GM19372 (cell line): ENCODE data around the gene SMCR8.
"Not testable (repeated sequence)": the region's sequence is repeated elsewhere in the genome, so short reads cannot be mapped to it uniquely, and the experiment has no call there.

ENCODE experiments used
- ATAC-seq: cut with Tn5 transposase; IDR thresholded peaks from one replicate; pipeline ENCODE4 v1.9.1; 2021; ENCODE audit warnings: mild to moderate bottlenecking, low read depth, moderate library complexity; ENCODE audit not compliant: unreplicated experiment

SMCR8 gene

DNA sequence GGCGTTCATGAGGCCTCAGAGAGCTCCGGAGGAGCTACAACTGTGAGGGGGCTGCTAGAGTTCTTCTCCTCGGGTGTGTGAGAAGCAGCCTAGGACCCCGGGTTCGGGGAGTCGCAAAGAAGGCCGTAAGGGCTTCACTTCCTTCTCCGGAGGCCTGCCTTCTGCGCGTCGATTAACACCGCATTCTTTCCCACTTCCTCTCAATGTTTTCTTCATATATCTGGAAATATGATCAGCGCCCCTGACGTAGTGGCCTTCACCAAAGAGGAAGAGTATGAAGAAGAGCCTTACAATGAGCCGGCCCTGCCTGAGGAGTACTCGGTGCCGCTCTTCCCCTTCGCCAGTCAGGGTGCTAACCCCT, 449 bp downstream of the SMCR8 start:
- ATAC-seq = no peak

GRCh38 chr17:18315961-18316360, 868 bp downstream of the SMCR8 start:
- ATAC-seq = no peak

- ATAC-seq = no peak
These were observed 3.0 kb downstream of the SMCR8 start for GRCh38 chr17:18318117-18318516.

- no peak for ATAC-seq
These were observed 3.8 kb downstream of the SMCR8 start for GRCh38 chr17:18318771-18319450.

DNA sequence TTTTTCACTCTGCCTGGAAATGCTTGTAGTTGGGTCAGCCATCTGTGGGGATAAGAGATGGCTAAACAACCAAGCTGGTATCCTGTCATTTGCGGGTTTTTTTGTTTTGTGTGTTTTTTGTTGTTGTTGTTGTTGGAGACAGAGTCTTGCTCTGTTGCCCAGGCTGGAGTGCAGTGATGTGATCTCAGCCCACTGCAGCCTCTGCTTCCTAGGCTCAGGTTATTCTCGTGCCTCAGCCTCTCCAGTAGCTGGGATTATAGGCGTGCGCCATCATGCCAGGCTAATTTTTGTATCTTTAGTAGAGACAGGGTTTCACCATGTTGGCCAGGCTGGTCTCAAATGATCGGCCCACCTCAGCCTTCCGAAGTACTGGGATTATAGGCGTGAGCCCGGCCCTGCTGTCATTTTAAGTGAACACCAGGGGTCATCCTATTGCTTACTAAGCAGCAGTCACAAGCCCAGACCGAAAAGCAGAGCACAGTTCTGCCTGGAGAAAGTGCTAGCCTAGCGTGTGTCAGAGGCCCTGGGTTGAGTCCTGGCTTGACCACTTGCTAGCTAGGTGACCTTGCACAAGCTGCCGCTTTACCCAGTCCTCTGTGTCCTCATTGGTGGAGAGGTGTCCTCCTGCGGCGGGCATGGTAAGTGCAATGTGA, 4.6 kb downstream of the SMCR8 start:
- ATAC-seq = no peak

- no peak for ATAC-seq
These were observed 5.2 kb downstream of the SMCR8 start for GRCh38 chr17:18320301-18320700.

- ATAC-seq = no peak
These were observed 6.2 kb downstream of the SMCR8 start for GRCh38 chr17:18321309-18321708.

DNA sequence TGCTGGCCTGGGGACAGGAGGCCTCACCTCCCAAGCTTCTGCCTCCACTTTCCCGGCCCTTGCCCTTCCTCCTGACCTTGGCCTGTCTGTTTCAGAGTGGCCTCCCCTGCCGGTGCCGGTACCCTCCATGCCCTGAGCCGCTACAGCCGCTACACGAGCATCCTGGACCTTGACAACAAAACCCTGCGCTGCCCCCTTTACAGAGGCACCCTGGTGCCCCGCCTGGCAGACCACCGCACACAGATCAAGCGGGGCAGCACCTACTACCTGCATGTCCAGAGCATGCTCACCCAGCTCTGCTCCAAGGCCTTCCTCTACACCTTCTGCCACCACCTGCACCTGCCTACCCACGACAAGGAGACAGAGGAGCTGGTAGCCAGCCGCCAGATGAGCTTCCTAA, 7.4 kb downstream of the SMCR8 start:
- no peak for ATAC-seq

DNA sequence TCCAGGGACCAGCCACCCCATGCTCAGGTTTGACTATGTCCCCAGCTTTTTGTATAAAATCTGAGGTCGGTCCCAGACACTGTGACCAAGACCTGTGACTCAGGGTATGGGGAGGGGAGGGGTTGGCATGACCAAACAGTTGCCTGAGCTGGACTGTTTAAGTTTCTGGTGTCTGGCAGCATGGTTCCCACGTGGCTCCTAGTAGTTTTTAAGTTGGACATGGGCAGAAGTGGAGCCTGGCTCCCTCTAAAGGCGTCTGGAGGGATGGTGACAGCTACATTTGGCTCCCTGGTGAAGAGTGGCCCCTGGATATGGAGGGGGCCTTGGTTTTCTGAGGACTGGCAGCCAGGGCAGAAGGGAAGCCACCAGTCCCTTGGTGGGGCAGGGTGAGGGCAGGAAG, 7.9 kb downstream of the SMCR8 start:
- no peak for ATAC-seq

DNA sequence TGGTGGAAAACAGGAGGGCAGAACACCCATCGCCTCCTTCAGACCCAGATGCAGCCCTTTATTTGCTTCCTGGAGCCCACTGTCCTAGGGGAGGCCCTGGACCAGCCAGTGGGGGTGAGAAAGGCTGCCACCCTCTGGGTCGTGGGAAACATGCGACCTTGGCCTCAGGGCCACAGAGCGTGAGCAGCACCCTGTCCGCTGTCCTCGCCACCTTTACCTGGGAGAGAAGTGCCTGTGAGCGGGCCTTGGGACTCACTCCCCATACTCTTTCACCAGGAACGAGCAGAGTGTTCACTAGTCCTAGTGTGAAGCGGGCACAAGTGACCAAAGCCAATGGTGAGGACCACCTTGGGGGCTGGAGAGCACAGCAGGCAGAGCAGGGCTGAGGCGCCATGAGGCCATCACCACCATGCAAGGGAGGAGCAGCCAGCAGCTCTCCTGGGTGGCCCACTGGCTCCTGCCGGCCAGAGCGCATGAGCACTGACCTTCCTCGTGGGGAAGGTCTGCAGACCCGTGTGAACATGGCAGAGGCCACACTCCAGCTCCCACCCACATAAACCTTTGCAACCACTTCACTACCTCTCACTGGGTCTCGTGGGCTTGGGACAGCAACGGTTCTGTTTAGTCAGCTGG, 8.5 kb downstream of the SMCR8 start:
- no peak for ATAC-seq

DNA sequence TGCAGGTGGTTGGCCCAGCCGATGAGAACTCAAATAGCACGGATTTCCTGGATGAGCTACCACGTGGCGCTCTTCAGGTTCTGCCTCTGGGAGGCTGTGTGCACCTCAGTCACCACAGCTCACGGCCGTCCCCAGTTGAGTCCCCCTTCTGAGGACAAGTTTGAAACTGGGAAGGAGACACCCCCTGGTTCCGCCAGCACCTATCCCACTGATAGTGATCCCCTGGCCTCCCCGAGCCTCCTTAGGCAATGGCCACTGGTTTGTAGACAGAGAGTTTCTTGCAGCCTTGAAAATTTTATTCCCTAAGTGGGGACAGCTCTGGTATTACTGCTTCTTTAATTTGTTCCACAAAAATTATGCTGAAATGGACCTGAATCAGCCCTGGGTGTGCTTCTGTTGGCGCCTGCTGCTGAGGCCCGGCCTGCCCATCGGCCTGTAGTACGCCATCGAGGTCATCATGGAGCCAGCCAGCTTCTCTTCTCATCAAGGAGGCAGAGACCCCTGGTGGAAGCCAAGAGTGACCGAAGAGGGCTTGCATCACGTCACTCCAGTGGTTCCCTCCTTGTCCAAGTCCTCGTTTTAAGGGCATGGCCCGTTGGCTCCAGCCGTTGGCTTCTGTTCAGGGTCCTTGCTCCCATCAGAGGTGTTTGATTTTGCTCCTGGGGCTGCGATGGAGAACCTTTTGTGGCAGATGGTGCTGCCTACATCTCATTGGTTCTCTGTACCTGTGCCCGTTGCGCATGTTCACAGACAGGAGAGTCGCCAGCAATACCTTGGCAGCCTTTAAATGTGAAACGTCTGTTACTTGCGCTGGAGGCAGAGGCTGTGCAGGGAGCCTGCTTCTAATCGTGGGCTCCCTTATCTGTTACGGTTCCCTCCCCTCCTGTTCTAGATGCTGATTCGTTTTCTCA, 9.3 kb downstream of the SMCR8 start:
- no peak for ATAC-seq

GRCh38 chr17:18326039-18326438, 10.9 kb downstream of the SMCR8 start:
- ATAC-seq = no peak

DNA sequence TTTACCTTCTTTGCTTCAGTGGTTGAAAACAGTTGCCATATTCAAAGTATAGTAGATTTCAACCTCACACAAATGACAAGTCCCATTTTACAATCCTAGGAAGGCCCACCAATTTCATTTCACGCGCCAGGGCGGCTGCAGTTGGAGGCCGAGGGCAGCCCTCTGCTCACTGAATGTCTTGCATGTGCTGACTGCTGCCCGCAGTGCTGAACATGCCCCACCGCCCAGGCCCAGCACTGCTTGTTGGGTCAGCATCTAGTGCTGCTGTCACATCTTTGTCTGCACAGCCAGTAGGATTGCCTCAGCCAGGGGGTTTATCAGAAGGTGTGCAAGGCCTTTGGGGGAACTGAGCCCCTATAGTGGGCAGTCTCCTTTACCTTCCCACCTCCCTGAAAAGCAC, 11.5 kb downstream of the SMCR8 start:
- ATAC-seq = no peak

DNA sequence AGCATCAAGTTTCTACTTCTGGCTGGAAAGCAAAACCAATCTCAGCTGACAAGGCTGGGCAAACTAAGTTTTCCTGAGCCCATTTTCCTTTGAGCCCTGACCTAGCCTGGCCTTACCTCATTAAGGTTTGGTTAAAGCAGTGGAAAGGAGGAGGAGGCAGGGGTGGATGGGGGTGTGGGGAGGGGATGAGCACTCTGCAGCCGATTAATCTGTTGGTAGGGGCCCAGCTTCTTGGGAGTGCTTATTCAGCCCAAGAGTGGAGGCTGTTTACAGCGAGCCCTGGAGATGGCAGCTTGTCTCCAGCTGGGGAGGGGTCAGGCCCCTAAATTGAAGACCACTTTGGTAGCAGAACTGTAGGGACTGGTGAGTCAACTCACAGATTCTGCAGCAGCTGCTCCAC, 12.0 kb downstream of the SMCR8 start:
- no peak for ATAC-seq

GRCh38 chr17:18327556-18327955, 12.5 kb downstream of the SMCR8 start:
- no peak for ATAC-seq

- no peak for ATAC-seq
These were observed 13.6 kb downstream of the SMCR8 start for GRCh38 chr17:18328643-18329204.

DNA sequence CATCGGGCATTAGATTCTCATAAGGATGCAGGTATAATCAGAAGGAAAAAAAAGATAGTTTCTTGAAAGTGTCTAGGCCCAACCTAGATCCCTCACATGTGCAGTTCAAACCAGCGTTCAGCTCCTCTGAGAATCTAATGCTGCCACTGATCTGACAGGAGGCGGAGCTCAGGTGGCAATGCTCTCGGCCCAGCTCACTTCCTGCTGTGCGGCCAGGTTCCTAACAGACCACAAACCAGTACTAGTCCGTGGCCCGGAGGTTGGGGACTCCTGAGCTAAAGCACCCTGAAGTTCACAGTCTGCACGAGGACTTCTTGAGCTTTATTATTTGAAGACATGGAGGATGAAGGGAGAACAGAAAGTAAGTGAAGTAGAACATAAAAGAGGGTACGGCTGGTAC, 16.8 kb downstream of the SMCR8 start:
- ATAC-seq = no peak

- ATAC-seq = no peak
These were observed 17.9 kb downstream of the SMCR8 start for GRCh38 chr17:18332909-18333489.

DNA sequence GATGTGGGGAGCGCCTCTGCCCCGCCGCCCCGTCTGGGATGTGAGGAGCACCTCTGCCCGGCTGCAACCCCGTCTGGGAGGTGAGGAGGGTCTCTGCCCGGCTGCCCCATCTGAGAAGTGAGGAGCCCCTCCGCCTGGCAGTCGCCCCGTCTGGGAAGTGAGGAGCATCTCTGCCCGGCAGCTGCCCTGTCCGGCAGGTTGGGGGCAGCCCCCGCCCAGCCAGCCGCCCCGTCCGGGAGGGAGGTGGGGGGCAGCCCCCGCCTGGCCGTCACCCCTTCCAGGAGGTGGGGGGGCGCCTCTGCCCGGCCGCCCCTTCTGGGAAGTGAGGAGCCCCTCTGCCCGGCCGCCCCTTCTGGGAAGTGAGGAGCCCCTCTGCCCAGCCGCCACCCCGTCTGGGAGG, 23.1 kb downstream of the SMCR8 start:
- not testable (repeated sequence) for ATAC-seq

- ATAC-seq = no peak
These were observed 24.8 kb downstream of the SMCR8 start for GRCh38 chr17:18339933-18340332.
